ENCODE results near the gene LIMS4.
"Not testable (repeated sequence)": the region's sequence is repeated elsewhere in the genome, so short reads cannot be mapped to it uniquely, and the experiment has no call there.

Gene LIMS4

GRCh38 chr2:110450951-110451350, 21.7 kb downstream of the LIMS4 start:
- DNase-seq = not testable (repeated sequence)

DNA sequence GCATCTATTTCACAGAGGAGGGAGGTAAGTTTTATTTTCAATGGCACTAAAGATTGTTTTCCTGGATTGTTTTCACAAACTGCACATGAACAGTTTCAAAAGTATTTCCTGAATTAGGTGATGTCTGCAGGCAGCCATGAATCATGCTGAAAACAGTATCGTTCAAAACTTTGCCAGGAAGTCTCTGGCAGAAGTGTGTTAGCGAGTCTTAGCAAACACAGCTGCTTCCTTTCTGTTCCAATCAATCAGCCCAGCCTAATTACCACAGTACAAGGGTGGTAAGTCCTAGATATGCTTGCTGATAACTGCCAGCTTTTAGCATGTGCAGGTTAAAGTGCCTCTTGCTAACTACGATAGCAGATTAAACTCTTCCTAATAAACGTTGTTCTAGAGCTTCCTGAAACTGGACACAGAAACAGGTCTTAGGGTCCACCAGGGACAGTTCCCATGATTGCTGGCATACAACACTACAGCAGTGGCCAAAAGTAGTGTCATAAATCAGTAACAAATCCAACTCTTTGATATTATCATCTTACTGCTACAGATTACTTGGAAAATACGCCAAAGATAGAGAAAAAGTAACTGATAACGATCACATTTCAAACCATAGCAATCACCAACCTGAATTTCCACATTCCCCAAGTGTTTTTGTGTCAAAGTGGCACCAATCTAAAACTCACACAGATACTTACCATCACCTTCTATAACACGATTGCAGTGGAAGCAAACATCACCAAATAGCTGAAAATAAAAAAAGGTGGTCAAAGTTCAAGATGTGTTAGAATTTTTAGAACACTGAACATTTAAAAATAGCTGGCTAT, 23.3 kb downstream of the LIMS4 start:
- not testable (repeated sequence) for DNase-seq

- DNase-seq = not testable (repeated sequence)
Measured at GRCh38 chr2:110446644-110447043, 26.0 kb downstream of the LIMS4 start.

DNA sequence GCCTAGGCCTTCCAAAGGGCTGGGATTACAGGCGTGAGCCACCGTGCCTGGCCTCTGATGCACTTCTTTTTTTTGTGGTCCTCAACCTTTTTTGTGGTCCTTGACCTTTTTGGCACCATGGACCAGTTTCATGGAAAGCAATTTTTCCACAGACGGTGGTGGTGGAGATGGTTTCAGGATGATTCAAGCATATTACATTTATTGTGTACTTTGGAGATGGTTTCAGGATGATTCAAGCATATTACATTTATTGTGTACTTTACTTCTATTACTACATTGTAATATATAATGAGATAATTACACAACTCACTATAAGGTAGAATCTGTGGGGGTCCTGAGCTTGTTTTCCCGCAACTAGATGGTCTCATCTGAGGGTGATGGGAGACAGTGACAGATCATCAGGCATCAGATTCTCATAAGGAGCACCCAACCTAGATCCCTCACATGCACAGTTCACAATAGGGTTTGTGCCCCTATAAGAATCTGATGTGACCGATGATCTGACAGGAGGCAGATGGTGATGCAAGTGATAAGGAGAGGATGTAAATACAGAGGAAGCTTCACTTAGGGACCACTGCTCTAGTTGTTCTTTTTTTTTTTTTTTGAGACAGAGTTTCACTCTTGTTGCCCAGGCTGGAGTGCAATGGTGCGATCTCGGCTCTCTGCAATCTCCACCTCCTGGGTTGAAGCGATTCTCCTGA, 29.2 kb downstream of the LIMS4 start:
- DNase-seq = not testable (repeated sequence)

GRCh38 chr2:110441905-110442304, 30.7 kb downstream of the LIMS4 start:
- DNase-seq = not testable (repeated sequence)

DNA sequence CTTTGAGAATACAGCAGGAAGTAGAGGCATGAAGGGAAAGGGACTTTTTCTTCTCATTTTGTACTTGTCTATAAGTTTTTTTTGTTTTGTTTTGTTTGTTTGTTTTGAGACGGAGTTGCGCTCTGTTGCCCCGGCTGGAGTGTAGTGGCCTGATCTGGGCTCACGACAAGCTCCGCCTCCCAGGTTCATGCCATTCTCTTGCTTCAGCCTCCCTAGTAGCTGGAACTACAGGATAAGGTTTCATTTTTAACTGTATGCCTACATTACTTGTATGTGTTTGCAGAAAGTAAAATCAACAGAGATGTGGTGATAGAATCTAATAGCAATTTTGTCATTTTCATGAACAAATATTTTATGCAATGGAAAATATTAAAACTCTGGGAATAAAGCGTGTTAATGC, 38.1 kb downstream of the LIMS4 start:
- not testable (repeated sequence) for DNase-seq

DNA sequence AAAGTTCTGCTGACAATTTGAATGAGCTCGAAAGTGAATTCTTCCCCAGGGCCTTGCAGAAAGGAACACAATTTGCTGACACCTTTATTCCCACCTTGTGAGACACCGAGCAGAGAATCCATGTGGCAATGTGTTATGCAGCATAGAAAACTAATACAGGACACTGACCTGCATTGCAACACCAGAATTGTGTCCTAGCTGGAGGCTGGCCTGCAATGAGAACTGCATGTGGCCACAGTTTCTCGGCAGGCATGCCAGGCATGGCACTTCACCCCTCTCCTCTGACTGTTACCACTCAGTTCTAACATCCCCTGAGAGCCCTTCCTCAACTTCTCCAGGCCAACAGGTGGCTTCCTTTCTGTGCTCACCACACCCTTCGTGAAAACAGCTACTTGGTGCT, 46.9 kb downstream of the LIMS4 start:
- DNase-seq = not testable (repeated sequence)

- not testable (repeated sequence) for DNase-seq
Measured at GRCh38 chr2:110424421-110424820, 48.2 kb downstream of the LIMS4 start.

GRCh38 chr2:110423574-110423962, 49.0 kb downstream of the LIMS4 start:
- DNase-seq = not testable (repeated sequence)

GRCh38 chr2:110422852-110423573, 49.6 kb downstream of the LIMS4 start:
- not testable (repeated sequence) for DNase-seq

DNA sequence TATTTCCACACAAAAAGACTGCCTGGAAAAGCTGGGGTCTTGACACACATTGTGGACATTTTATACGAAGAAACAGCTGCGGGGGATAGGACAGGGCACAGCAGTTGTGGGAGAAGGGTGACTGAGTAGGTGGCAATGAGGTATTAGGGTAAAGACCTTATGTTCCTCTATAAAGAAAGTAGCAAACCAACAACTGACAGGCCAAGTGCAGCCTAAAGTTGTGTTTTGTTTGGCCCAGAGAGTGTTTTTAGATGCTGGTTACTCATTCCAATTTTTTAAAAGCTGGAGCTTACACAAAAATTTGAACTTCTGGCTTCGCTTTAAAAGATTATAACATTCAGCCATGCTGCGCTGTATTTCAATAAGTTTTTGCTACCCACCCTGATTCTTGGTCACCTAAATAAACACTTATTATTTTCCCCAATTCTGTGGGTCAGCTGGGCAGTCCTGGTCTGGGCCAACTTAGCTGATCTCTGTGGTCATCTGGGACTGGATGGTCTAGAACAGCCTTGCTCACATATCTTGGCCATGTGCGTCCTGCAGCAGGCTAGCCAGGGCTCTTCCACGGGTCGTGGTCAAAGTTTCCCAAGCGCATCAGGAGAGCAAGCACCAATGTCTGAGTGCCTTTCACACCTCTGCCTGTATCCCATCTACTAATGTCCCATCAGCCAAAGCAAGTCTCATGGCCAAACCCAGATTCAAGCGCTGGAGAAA, 51.8 kb downstream of the LIMS4 start:
- DNase-seq = not testable (repeated sequence)

GRCh38 chr2:110407142-110407541, 65.5 kb downstream of the LIMS4 start:
- DNase-seq = not testable (repeated sequence)

DNA sequence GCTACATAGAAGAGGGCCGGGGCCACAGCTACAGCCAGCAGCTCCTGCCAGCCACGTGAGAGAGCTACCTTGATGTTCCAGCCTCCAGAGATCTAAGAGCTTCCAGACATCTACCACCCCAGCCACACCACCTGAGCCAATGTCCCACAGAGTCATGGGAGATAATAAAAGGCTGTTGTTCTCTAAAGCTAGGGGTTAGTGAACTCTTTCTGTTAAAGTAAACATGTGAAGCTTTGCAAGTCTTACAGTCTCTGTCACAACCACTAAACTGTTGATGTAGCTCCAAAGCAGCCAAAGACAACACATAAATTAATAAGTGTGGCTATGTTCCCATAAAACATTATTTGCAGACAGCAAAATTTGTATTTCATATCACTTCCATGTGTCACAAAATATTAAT, 67.6 kb downstream of the LIMS4 start:
- DNase-seq = not testable (repeated sequence)

GRCh38 chr2:110404246-110404645, 68.4 kb downstream of the LIMS4 start:
- not testable (repeated sequence) for DNase-seq

GRCh38 chr2:110401001-110401618, 71.5 kb downstream of the LIMS4 start:
- DNase-seq = not testable (repeated sequence)

DNA sequence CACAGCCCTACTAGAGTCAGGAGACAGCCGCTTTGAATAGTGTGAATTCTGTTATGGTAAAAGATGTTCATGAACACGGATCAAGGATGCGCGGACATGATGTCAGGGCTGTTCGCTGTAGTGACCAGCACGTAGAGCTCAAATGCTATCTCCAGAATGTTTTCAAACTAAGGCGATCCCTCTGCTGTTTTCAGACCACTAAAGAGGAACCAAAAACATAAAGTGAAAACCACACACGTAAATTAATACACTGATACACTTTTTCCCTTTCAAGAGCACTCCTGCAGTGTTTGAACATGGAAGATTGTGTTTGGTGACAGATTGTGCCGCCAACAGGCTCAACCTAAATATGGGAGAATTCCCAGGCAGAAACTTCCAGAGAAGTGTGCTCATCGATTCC, 73.2 kb downstream of the LIMS4 start:
- not testable (repeated sequence) for DNase-seq

GRCh38 chr2:110395990-110396389, 76.6 kb downstream of the LIMS4 start:
- not testable (repeated sequence) for DNase-seq
